ENCODE results near the gene FARSA. TPM values are rescaled to one million over a fixed set of nuclear protein-coding genes. Genes with fewer than 3 reads are reported as not detected.

Gene FARSA
- total RNA-seq, 4 donors from 2014 or later: 22.7 to 44.7 (median 32.2) TPM

- H3K36me3 ChIP-seq: peaks cover 2 to 69% (median 56%) of the 10 kb centered on the region in 3 donors
- no peak for TF ChIP-seq EP300 (IDR thresholded peaks at IDR 0.05)
- no peak for TF ChIP-seq POLR2A (IDR thresholded peaks at IDR 0.05)
- TF ChIP-seq CTCF (IDR thresholded peaks at IDR 0.05): no peak
- H3K27me3 ChIP-seq: no peaks in the 10 kb centered on the region
- peaks cover 0 to 75% (median 28%) of the 10 kb centered on the region in 4 donors for H3K4me1 ChIP-seq
- H3K9me3 ChIP-seq: no peaks in the 10 kb centered on the region
- 55 to 56% methylated on average over 2 of the region's 2 CpGs for WGBS, 2 donors
- H3K4me3 ChIP-seq: no peak overlapping the region
- H3K27ac ChIP-seq: peak overlapping the region in 2 of 4 donors; percentile 95 to 98
- DNase-seq (ENCODE audit: low spot score in 2 of 2): no peak
Measured at GRCh38 chr19:12944104-12944674, 10.7 kb upstream of the FARSA start.

GRCh38 chr19:12943437-12944044 lies 10.0 kb upstream of the FARSA start:
- no peaks in the 10 kb centered on the region for H3K27me3 ChIP-seq
- WGBS, 2 donors: 83 to 86% methylated on average over 18 of the region's 18 CpGs
- H3K27ac ChIP-seq: peak overlapping the region in 1 of 4 donors; percentile 11
- no peak overlapping the region for H3K4me3 ChIP-seq
- H3K4me1 ChIP-seq: peaks cover 0 to 76% (median 28%) of the 10 kb centered on the region in 4 donors
- H3K9me3 ChIP-seq: no peaks in the 10 kb centered on the region
- peaks cover 2 to 63% (median 50%) of the 10 kb centered on the region in 3 donors for H3K36me3 ChIP-seq
- no peak for DNase-seq (ENCODE audit: low spot score in 2 of 2)
- TF ChIP-seq CTCF (IDR thresholded peaks at IDR 0.05) (no peak), EP300 (IDR thresholded peaks at IDR 0.05) (no peak)

- Histone ChIP-seq H3K27me3 (no peaks in the 10 kb centered on the region), H3K4me1 (peaks cover 0 to 68% (median 21%) of the 10 kb centered on the region in 4 donors), H3K4me3 (no peak overlapping the region), H3K9me3 (no peaks in the 10 kb centered on the region), H3K27ac (peak overlapping the region in 2 of 4 donors; percentile 40 to 91), H3K36me3 (peaks cover 2 to 52% (median 40%) of the 10 kb centered on the region in 3 donors)
- TF ChIP-seq CTCF (IDR thresholded peaks at IDR 0.05): no peak
- no peak for TF ChIP-seq POLR2A (IDR thresholded peaks at IDR 0.05)
- no peak for TF ChIP-seq EP300 (IDR thresholded peaks at IDR 0.05)
- WGBS, 2 donors: 80 to 86% methylated on average over 2 of the region's 2 CpGs
- DNase-seq (ENCODE audit: low spot score in 2 of 2): no peak
Measured at GRCh38 chr19:12940897-12941296, 7.4 kb upstream of the FARSA start.

DNA sequence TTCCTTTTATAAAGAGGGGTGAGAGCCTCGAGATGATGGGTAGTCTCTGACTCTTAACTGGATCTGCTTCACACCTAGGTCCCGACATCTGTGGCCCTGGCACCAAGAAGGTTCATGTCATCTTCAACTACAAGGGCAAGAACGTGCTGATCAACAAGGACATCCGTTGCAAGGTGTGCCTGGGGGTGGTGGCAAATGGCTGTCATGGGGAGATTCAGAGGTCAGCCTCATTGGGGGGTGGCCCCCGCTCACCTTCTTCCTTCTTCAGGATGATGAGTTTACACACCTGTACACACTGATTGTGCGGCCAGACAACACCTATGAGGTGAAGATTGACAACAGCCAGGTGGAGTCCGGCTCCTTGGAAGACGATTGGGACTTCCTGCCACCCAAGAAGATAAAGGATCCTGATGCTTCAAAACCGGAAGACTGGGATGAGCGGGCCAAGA lies 6.5 kb upstream of the FARSA start:
- no peak for DNase-seq (ENCODE audit: low spot score in 2 of 2)
- Histone ChIP-seq H3K36me3 (peaks cover 2 to 51% (median 40%) of the 10 kb centered on the region in 3 donors), H3K27ac (peak overlapping the region in 3 of 4 donors; percentile 40 to 95 (median 91)), H3K9me3 (no peaks in the 10 kb centered on the region), H3K4me1 (peaks cover 0 to 63% (median 21%) of the 10 kb centered on the region in 4 donors), H3K27me3 (no peaks in the 10 kb centered on the region), H3K4me3 (peak overlapping the region in 3 of 4 donors; percentile 80 to 99 (median 87))
- TF ChIP-seq CTCF (IDR thresholded peaks at IDR 0.05): no peak
- TF ChIP-seq EP300 (IDR thresholded peaks at IDR 0.05): no peak
- no peak for TF ChIP-seq POLR2A (IDR thresholded peaks at IDR 0.05)
- 61 to 65% methylated on average over 10 of the region's 10 CpGs for WGBS, 2 donors
